ENCODE measurements around the gene ARRB1.
"Not testable (repeated sequence)": the region's sequence is repeated elsewhere in the genome, so short reads cannot be mapped to it uniquely, and the experiment has no call there.

ARRB1 gene

GRCh38 chr11:75365711-75366181 is 14.3 kb upstream of the ARRB1 start:
- no peaks in the 10 kb centered on the region for H3K9me2 ChIP-seq (ENCODE audit: low read depth, low read length)
- H3F3A ChIP-seq (ENCODE audit: insufficient read depth, low read length) = no peaks in the 10 kb centered on the region
- H3K79me2 ChIP-seq (ENCODE audit: insufficient read depth, low read length) = no peaks in the 10 kb centered on the region
- H3K4me2 ChIP-seq (ENCODE audit: low read length) = no peak overlapping the region
- H2AFZ ChIP-seq (ENCODE audit: low read length) = no peak overlapping the region
- peaks cover 3% of the 10 kb centered on the region; the same call in 1 of the 2 replicates for H3K27me3 ChIP-seq (ENCODE audit: insufficient read depth, low read length)
- H3K36me3 ChIP-seq (ENCODE audit: insufficient read depth, low read length) = no peaks in the 10 kb centered on the region
- H3K4me3 ChIP-seq (ENCODE audit: low read depth, low read length, poor library complexity, severe bottlenecking) = no peak overlapping the region
- H3K4me1 ChIP-seq (ENCODE audit: insufficient read depth, low read length, severe bottlenecking) = no peaks in the 10 kb centered on the region
- H3K27ac ChIP-seq (ENCODE audit: low read depth, low read length, poor library complexity, severe bottlenecking) = no peak overlapping the region
- no peak for TF ChIP-seq EZH2 (IDR thresholded peaks at IDR 0.05; ENCODE audit: borderline replicate concordance, low read length)
- no peak for TF ChIP-seq CTCF (IDR thresholded peaks at IDR 0.05; ENCODE audit: low read length)
- H4K20me1 ChIP-seq (ENCODE audit: insufficient read depth, low read length) = no peaks in the 10 kb centered on the region
- no peak overlapping the region for H3K9ac ChIP-seq (ENCODE audit: low read length)
- no peaks in the 10 kb centered on the region for H3K9me3 ChIP-seq (ENCODE audit: low read length)

- H3K27ac ChIP-seq (ENCODE audit: low read depth, low read length, poor library complexity, severe bottlenecking); H3K36me3 ChIP-seq (ENCODE audit: insufficient read depth, low read length); H3K4me2 ChIP-seq (ENCODE audit: low read length); H3K9me3 ChIP-seq (ENCODE audit: low read length); H3K9ac ChIP-seq (ENCODE audit: low read length); H2AFZ ChIP-seq (ENCODE audit: low read length); H3K27me3 ChIP-seq (ENCODE audit: insufficient read depth, low read length); H3K79me2 ChIP-seq (ENCODE audit: insufficient read depth, low read length); H3K4me1 ChIP-seq (ENCODE audit: insufficient read depth, low read length, severe bottlenecking); H4K20me1 ChIP-seq (ENCODE audit: insufficient read depth, low read length); H3K4me3 ChIP-seq (ENCODE audit: low read depth, low read length, poor library complexity, severe bottlenecking); H3K9me2 ChIP-seq (ENCODE audit: low read depth, low read length); H3F3A ChIP-seq (ENCODE audit: insufficient read depth, low read length): not testable (repeated sequence)
Observed at GRCh38 chr11:75362285-75362684, 10.8 kb upstream of the ARRB1 start.

- Histone ChIP-seq H3K4me3 (ENCODE audit: low read depth, low read length, poor library complexity, severe bottlenecking) (no peak overlapping the region), H4K20me1 (ENCODE audit: insufficient read depth, low read length) (no peaks in the 10 kb centered on the region), H3K4me1 (ENCODE audit: insufficient read depth, low read length, severe bottlenecking) (no peaks in the 10 kb centered on the region), H3K27ac (ENCODE audit: low read depth, low read length, poor library complexity, severe bottlenecking) (no peak overlapping the region), H3K79me2 (ENCODE audit: insufficient read depth, low read length) (no peaks in the 10 kb centered on the region), H3K9me2 (ENCODE audit: low read depth, low read length) (no peaks in the 10 kb centered on the region), H3K4me2 (ENCODE audit: low read length) (no peak overlapping the region), H3K27me3 (ENCODE audit: insufficient read depth, low read length) (no peaks in the 10 kb centered on the region), H3F3A (ENCODE audit: insufficient read depth, low read length) (no peaks in the 10 kb centered on the region), H2AFZ (ENCODE audit: low read length) (no peak overlapping the region), H3K9ac (ENCODE audit: low read length) (no peak overlapping the region), H3K36me3 (ENCODE audit: insufficient read depth, low read length) (no peaks in the 10 kb centered on the region), H3K9me3 (ENCODE audit: low read length) (no peaks in the 10 kb centered on the region)
- TF ChIP-seq EZH2 (IDR thresholded peaks at IDR 0.05; ENCODE audit: borderline replicate concordance, low read length) (no peak), CTCF (IDR thresholded peaks at IDR 0.05; ENCODE audit: low read length) (no peak)
Observed at GRCh38 chr11:75356613-75357012, 5.2 kb upstream of the ARRB1 start.

- TF ChIP-seq CTCF (IDR thresholded peaks at IDR 0.05; ENCODE audit: low read length) (no peak), EZH2 (IDR thresholded peaks at IDR 0.05; ENCODE audit: borderline replicate concordance, low read length) (no peak)
- Histone ChIP-seq H3K9ac (ENCODE audit: low read length) (no peak overlapping the region), H3K4me3 (ENCODE audit: low read depth, low read length, poor library complexity, severe bottlenecking) (no peak overlapping the region), H3K9me2 (ENCODE audit: low read depth, low read length) (no peaks in the 10 kb centered on the region), H3K9me3 (ENCODE audit: low read length) (no peaks in the 10 kb centered on the region), H4K20me1 (ENCODE audit: insufficient read depth, low read length) (no peaks in the 10 kb centered on the region), H3K4me1 (ENCODE audit: insufficient read depth, low read length, severe bottlenecking) (no peaks in the 10 kb centered on the region), H3K27ac (ENCODE audit: low read depth, low read length, poor library complexity, severe bottlenecking) (no peak overlapping the region), H3K4me2 (ENCODE audit: low read length) (no peak overlapping the region), H2AFZ (ENCODE audit: low read length) (no peak overlapping the region), H3K27me3 (ENCODE audit: insufficient read depth, low read length) (no peaks in the 10 kb centered on the region), H3K36me3 (ENCODE audit: insufficient read depth, low read length) (no peaks in the 10 kb centered on the region), H3F3A (ENCODE audit: insufficient read depth, low read length) (no peaks in the 10 kb centered on the region), H3K79me2 (ENCODE audit: insufficient read depth, low read length) (no peaks in the 10 kb centered on the region)
Observed at GRCh38 chr11:75355051-75355450, 3.6 kb upstream of the ARRB1 start.

Data from OCI-LY1 (cell line).